PC-9 (cell line): ENCODE data around the gene SH3RF3. TPM values are rescaled to one million over a fixed set of nuclear protein-coding genes. Genes with fewer than 3 reads are reported as not detected.

Source experiments
- BruUV-seq: library from RNA; stranded (reverse); fragments of 400-500 nt; replicated peaks from 2 replicates; lab custom pipeline; 2021; lab: Mats Ljungman, UMichigan
- CTCF ChIA-PET: fragments of 300-600 bp; sonication (Branson Sonifier 250); formaldehyde crosslinking; loops from one replicate; lab custom pipeline; 2022; ENCODE audit warnings: antibody characterized with exemption; lab: Charles Lee
- POLR2A ChIA-PET: fragments of 300-600 bp; sonication (Branson Sonifier 250); formaldehyde crosslinking; loops from one replicate; lab custom pipeline; 2022; ENCODE audit warnings: antibody characterized with exemption; ENCODE audit not compliant: unreplicated experiment; lab: Charles Lee
- DNase-seq, 2 experiments: peaks; one replicate each; pipeline versions ENCODE4 v3.0.0 to v3.0.0-alpha.2; 2015 to 2022; ENCODE audit warnings: mixed read lengths in 1 of 2
- H2AFZ ChIP-seq: fragments of 200-600 bp; sonication (generic); 2 replicates; pipeline ENCODE4 v1.8.1; 2017; ENCODE audit warnings: antibody characterized with exemption
- H3F3A ChIP-seq: fragments of 200-600 bp; sonication (generic); 2 replicates; pipeline ENCODE4 v1.8.1; 2017; ENCODE audit warnings: antibody characterized with exemption, mild to moderate bottlenecking, low read depth; ENCODE audit not compliant: insufficient read depth
- H3K27ac ChIP-seq: fragments of 200-600 bp; sonication (generic); 2 replicates; pipeline ENCODE4 v1.6.1; 2016; ENCODE audit warnings: mixed run types
- H3K27me3 ChIP-seq: fragments of 200-600 bp; sonication (generic); 2 replicates; pipeline ENCODE4 v1.6.1; 2016; ENCODE audit warnings: low read depth, mixed run types; ENCODE audit not compliant: insufficient read depth
- H3K36me3 ChIP-seq: fragments of 200-600 bp; sonication (generic); 2 replicates; pipeline ENCODE4 v1.6.1; 2016; ENCODE audit warnings: low read depth, mixed run types
- H3K4me1 ChIP-seq: fragments of 200-600 bp; sonication (generic); replicated peaks from 2 replicates; pipeline ENCODE4 v1.6.1; 2016; ENCODE audit warnings: mixed run types; ENCODE audit not compliant: insufficient read depth
- H3K4me2 ChIP-seq: fragments of 200-600 bp; sonication (generic); 2 replicates; pipeline ENCODE4 v1.6.1; 2017; ENCODE audit warnings: mixed run types
- H3K4me3 ChIP-seq: fragments of 200-600 bp; sonication (generic); 2 replicates; pipeline ENCODE4 v1.6.1; 2016; ENCODE audit warnings: mixed run types
- H3K79me2 ChIP-seq: fragments of 200-600 bp; sonication (generic); 2 replicates; pipeline ENCODE4 v1.6.1; 2017; ENCODE audit warnings: low read depth, mixed run types
- H3K9me2 ChIP-seq: fragments of 200-600 bp; sonication (generic); 2 replicates; pipeline ENCODE4 v1.8.1; 2017; ENCODE audit warnings: mild to moderate bottlenecking; ENCODE audit not compliant: insufficient read depth
- H3K9me3 ChIP-seq: fragments of 200-600 bp; sonication (generic); 2 replicates; pipeline ENCODE4 v1.8.1; 2016; ENCODE audit warnings: low read depth; ENCODE audit not compliant: insufficient read depth
- H4K20me1 ChIP-seq: fragments of 200-600 bp; sonication (generic); 2 replicates; pipeline ENCODE4 v1.8.1; 2017; ENCODE audit not compliant: insufficient read depth
- EZH2 ChIP-seq: fragments of 200-600 bp; sonication (generic); IDR thresholded peaks from 2 replicates; pipeline ENCODE4 v1.8.0; 2017; ENCODE audit warnings: antibody characterized with exemption, low read depth
- intact Hi-C: fragments of 100-400 bp; cut with micrococcal nuclease; formaldehyde crosslinking; loops from one replicate; pipeline ENCODE4 v1.10.0; 2022; ENCODE audit not compliant: unreplicated experiment
- total RNA-seq: library from RNA; stranded (reverse); gene quantifications from 2 replicates; pipeline ENCODE4 v1.2.3, GENCODE V29; 2021
- TF ChIP-seq, protein P1 (sequence below): fragments of 200-600 bp; sonication (generic); conservative IDR thresholded peaks from 2 replicates; pipeline ENCODE4 v1.6.1; 2017; ENCODE audit warnings: mixed run types, antibody characterized with exemption, mild to moderate bottlenecking, moderate library complexity

SH3RF3 gene
- total RNA-seq, 1 experiment from 2014 or later, result 6.1 TPM

DNA sequence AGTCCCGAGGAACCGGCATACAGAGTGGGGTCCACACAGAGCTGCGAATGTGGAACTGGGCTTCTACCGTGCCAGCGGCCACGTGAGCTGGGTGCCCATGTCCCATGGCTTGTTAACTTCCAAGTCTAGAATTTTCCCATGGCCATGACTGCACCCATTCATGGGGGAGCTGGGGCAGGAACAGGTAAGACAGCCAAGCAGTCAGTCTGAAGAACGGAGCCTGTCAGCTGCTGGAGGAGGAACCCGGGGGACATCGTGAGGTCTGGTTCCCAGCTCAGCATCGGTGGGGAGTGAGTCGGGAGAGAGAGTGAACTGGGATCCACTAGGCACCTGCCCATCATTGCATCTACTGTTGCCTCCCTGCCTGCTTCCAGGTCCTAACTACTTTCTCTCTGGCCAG lies 86.9 kb downstream of the SH3RF3 start:
- TF ChIP-seq, protein P1, sequence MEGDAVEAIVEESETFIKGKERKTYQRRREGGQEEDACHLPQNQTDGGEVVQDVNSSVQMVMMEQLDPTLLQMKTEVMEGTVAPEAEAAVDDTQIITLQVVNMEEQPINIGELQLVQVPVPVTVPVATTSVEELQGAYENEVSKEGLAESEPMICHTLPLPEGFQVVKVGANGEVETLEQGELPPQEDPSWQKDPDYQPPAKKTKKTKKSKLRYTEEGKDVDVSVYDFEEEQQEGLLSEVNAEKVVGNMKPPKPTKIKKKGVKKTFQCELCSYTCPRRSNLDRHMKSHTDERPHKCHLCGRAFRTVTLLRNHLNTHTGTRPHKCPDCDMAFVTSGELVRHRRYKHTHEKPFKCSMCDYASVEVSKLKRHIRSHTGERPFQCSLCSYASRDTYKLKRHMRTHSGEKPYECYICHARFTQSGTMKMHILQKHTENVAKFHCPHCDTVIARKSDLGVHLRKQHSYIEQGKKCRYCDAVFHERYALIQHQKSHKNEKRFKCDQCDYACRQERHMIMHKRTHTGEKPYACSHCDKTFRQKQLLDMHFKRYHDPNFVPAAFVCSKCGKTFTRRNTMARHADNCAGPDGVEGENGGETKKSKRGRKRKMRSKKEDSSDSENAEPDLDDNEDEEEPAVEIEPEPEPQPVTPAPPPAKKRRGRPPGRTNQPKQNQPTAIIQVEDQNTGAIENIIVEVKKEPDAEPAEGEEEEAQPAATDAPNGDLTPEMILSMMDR, result no peak
- no peak for TF ChIP-seq EZH2
- no peaks in the 10 kb centered on the region for H3K9me3 ChIP-seq
- no peaks in the 10 kb centered on the region for H4K20me1 ChIP-seq
- H3K4me1 ChIP-seq, result peaks cover 55% of the 10 kb centered on the region
- H3F3A ChIP-seq, result peaks cover 18% of the 10 kb centered on the region; the same call in 1 of the 2 replicates
- no peaks in the 10 kb centered on the region for H3K9me2 ChIP-seq
- no peaks in the 10 kb centered on the region for H3K36me3 ChIP-seq
- no peaks in the 10 kb centered on the region for H3K27me3 ChIP-seq
- ChIA-PET CTCF (interaction anchor here (0.6 to 1.2 kb wide), 2 partner anchors 21 to 294 kb away, joined by 3 to 4 read pairs; no protein-coding TSS in a partner anchor), POLR2A (no interaction called here)
- DNase-seq, result no peak
- peaks cover 38% of the 10 kb centered on the region for H3K79me2 ChIP-seq
- H3K4me3 ChIP-seq, result no peak overlapping the region
- H3K4me2 ChIP-seq, result peak overlapping the region; percentile 48; the same call in 1 of the 2 replicates
- no peak overlapping the region for H3K27ac ChIP-seq
- no peak overlapping the region for H2AFZ ChIP-seq
- no TSS peak for BruUV-seq
- intact Hi-C loops, result loop anchor here (2.0 kb wide), 1 partner anchor 295 kb away; no protein-coding TSS in a partner anchor

DNA sequence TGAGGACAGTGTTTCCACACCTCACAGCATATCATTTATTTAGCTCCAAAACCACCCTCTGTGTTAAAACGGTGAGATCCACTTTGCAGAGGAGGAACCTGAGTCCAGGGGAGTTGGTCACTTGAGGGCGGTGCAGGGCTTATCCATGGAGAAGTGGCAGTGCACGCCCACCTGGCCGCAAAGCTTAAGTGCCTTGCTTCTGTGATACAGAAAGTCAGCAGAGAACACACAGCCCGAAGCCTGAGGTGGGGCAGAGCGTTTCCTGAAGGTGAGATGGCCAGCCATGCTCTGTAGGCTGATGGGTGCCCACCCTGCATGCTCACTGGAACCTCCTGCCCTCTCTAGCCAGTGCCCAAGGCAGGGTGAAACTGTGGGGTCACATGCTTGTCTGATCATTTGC lies 87.3 kb downstream of the SH3RF3 start:
- BruUV-seq, result no TSS peak
- no peaks in the 10 kb centered on the region for H3K27me3 ChIP-seq
- CTCF ChIA-PET, result interaction anchor here (0.6 to 1.2 kb wide), 3 partner anchors 21 to 294 kb away, joined by 3 to 4 read pairs (median 3); no protein-coding TSS in a partner anchor

DNA sequence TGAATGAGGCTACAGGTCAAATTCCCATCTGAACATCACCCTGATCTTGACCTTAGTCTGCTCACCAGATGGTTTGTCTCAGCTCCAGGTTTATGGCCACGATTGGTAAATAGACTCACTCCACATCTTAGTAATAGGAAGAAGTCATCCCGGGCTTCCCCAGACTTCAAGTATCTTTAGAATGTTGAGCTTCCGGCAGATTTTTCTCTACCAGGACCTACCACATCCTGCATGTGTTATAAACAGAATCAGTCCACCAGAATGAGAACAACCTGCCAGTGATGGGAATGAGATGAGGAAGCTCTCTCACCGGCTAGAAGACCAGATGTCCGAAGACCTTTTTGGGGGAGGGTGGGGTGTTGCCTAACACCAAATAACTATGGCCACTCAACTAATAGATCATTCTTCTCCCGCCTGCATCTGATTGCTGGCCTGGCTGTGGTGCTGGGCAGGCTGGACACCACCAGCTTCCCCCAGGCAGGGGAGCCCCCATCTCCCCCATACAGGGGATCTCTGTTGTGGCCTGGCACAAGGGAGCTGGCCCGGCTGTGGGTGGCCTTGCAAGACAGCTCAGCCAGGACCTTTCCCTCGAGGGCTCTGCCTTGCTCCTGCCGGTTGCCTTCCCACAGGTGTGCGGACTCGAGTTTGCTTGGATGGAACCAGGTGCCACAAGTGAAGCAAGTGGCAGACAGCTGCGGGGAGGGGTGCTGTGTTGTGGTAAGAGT lies 88.5 kb downstream of the SH3RF3 start:
- H3K9me3 ChIP-seq, result no peaks in the 10 kb centered on the region
- DNase-seq, result no peak
- H3K4me1 ChIP-seq, result peaks cover 41% of the 10 kb centered on the region
- intact Hi-C loops, result loop anchor here (2.0 kb wide), 1 partner anchor 293 kb away; no protein-coding TSS in a partner anchor
- H3K27me3 ChIP-seq, result no peaks in the 10 kb centered on the region
- POLR2A ChIA-PET, result no interaction called here
- H3K9me2 ChIP-seq, result no peaks in the 10 kb centered on the region
- CTCF ChIA-PET, result no interaction called here
- H3K4me2 ChIP-seq, result no peak overlapping the region
- no peaks in the 10 kb centered on the region for H4K20me1 ChIP-seq
- H3F3A ChIP-seq, result peaks cover 18% of the 10 kb centered on the region; the same call in 1 of the 2 replicates
- H3K4me3 ChIP-seq, result no peak overlapping the region
- TF ChIP-seq EZH2, result no peak
- TF ChIP-seq, protein P1, result no peak
- H3K79me2 ChIP-seq, result peaks cover 22% of the 10 kb centered on the region
- H3K27ac ChIP-seq, result no peak overlapping the region
- no peak overlapping the region for H2AFZ ChIP-seq
- H3K36me3 ChIP-seq, result no peaks in the 10 kb centered on the region
- no TSS peak for BruUV-seq

More for the DNA sequence above, 87.3 kb downstream of the SH3RF3 start:
- TF ChIP-seq, protein P1, result no peak; the same call in 1 of the 2 replicates
- TF ChIP-seq EZH2, result no peak
- Histone ChIP-seq H3K4me3 (no peak overlapping the region), H2AFZ (no peak overlapping the region), H3F3A (peaks cover 18% of the 10 kb centered on the region; the same call in 1 of the 2 replicates), H3K4me2 (peak overlapping the region; percentile 18; the same call in 1 of the 2 replicates), H3K79me2 (peaks cover 34% of the 10 kb centered on the region), H4K20me1 (no peaks in the 10 kb centered on the region), H3K9me3 (no peaks in the 10 kb centered on the region), H3K4me1 (peaks cover 50% of the 10 kb centered on the region), H3K36me3 (no peaks in the 10 kb centered on the region), H3K9me2 (no peaks in the 10 kb centered on the region), H3K27ac (no peak overlapping the region)
- POLR2A ChIA-PET, result no interaction called here
- intact Hi-C loops, result loop anchor here (2.0 kb wide), 1 partner anchor 294 kb away; no protein-coding TSS in a partner anchor
- peak in 1 of 2 experiments; percentile 49 for DNase-seq
